GM23338 (cell line): Measurements from ENCODE around the gene FEM1B. TPM values are rescaled to one million over a fixed set of nuclear protein-coding genes. Genes with fewer than 3 reads are reported as not detected.
A peak's percentile ranks its signal among the peaks of the same experiment; 100 is the strongest.

Experiments used
- ATAC-seq: fragments of 200-7000 bp; cut with Tn5 transposase; 3 replicates; pipeline ENCODE4 v1.9.1; 2020
- DNase-seq: peaks from one replicate; pipeline ENCODE4 v3.0.0-alpha.2; 2015; ENCODE audit warnings: low spot score
- H2AFZ ChIP-seq: fragments of 200-600 bp; sonication (generic); 2 replicates; pipeline ENCODE4 v1.8.0; 2016; ENCODE audit warnings: antibody characterized with exemption, mild to moderate bottlenecking, moderate library complexity
- H3F3A ChIP-seq: fragments of 200-600 bp; sonication (generic); replicated peaks from 2 replicates; pipeline ENCODE4 v1.8.0; 2017; ENCODE audit warnings: antibody characterized with exemption, mixed run types, low read depth
- H3K27ac ChIP-seq: fragments of 200-600 bp; sonication (generic); 2 replicates; pipeline ENCODE4 v1.6.1; 2016; ENCODE audit warnings: low read depth
- H3K27me3 ChIP-seq: fragments of 200-600 bp; sonication (generic); 2 replicates; pipeline ENCODE4 v1.8.0; 2016; ENCODE audit warnings: mild to moderate bottlenecking, mixed run types, moderate library complexity; ENCODE audit not compliant: insufficient read depth
- H3K36me3 ChIP-seq: fragments of 200-600 bp; sonication (generic); 2 replicates; pipeline ENCODE4 v1.8.0; 2016; ENCODE audit warnings: mild to moderate bottlenecking; ENCODE audit not compliant: insufficient read depth
- H3K4me1 ChIP-seq: fragments of 200-600 bp; sonication (generic); 2 replicates; pipeline ENCODE4 v1.8.0; 2016; ENCODE audit warnings: mild to moderate bottlenecking, moderate library complexity; ENCODE audit not compliant: insufficient read depth
- H3K4me2 ChIP-seq: fragments of 200-600 bp; sonication (generic); 2 replicates; pipeline ENCODE4 v1.7.1; 2017; ENCODE audit warnings: mixed run types
- H3K4me3 ChIP-seq: fragments of 200-600 bp; sonication (generic); 2 replicates; pipeline ENCODE4 v1.6.1; 2016; ENCODE audit warnings: mixed run types
- H3K79me2 ChIP-seq: fragments of 200-600 bp; sonication (generic); replicated peaks from 2 replicates; pipeline ENCODE4 v1.8.0; 2017; ENCODE audit warnings: mild to moderate bottlenecking; ENCODE audit not compliant: insufficient read depth
- H3K9me2 ChIP-seq: fragments of 200-600 bp; sonication (generic); 2 replicates; pipeline ENCODE4 v1.8.0; 2017; ENCODE audit not compliant: insufficient read depth
- H4K20me1 ChIP-seq: fragments of 200-600 bp; sonication (generic); replicated peaks from 2 replicates; pipeline ENCODE4 v1.8.0; 2017; ENCODE audit warnings: mild to moderate bottlenecking; ENCODE audit not compliant: insufficient read depth
- H3K27ac Mint-ChIP-seq: 2 replicates; pipeline ENCODE4 v1.8.0; 2020; ENCODE audit warnings: inconsistent platforms, mild to moderate bottlenecking, moderate library complexity, mixed read lengths
- H3K27me3 Mint-ChIP-seq: 3 replicates; pipeline ENCODE4 v1.8.0; 2022; ENCODE audit warnings: low read depth, mild to moderate bottlenecking, moderate library complexity, mixed read lengths, inconsistent platforms; ENCODE audit not compliant: insufficient read depth, poor library complexity
- H3K36me3 Mint-ChIP-seq: 3 replicates; pipeline ENCODE4 v1.8.0; 2021; ENCODE audit warnings: low read depth, mild to moderate bottlenecking, inconsistent platforms, moderate library complexity, mixed read lengths
- H3K4me1 Mint-ChIP-seq: 3 replicates; pipeline ENCODE4 v1.8.0; 2020; ENCODE audit warnings: mild to moderate bottlenecking, inconsistent platforms, mixed read lengths
- H3K4me3 Mint-ChIP-seq: 3 replicates; pipeline ENCODE4 v1.8.0; 2021; ENCODE audit warnings: moderate library complexity, mild to moderate bottlenecking, inconsistent platforms, mixed read lengths
- H3K9me3 Mint-ChIP-seq: 3 replicates; pipeline ENCODE4 v1.8.0; 2020; ENCODE audit warnings: moderate library complexity, mild to moderate bottlenecking, inconsistent platforms, mixed read lengths
- ETS1 ChIP-seq: IDR thresholded peaks from 2 replicates; pipeline ENCODE4 v1.6.1; 2016; ENCODE audit warnings: antibody characterized with exemption
- EZH2 ChIP-seq: fragments of 200-600 bp; sonication (generic); IDR thresholded peaks from one replicate; pipeline ENCODE4 v1.8.0; 2017; ENCODE audit warnings: antibody characterized with exemption, mild to moderate bottlenecking, low read depth; ENCODE audit not compliant: unreplicated experiment
- POLR2AphosphoS5 ChIP-seq: IDR thresholded peaks from 2 replicates; pipeline ENCODE4 v1.6.1; 2016; ENCODE audit warnings: antibody characterized with exemption, low read depth
- ZNF114 ChIP-seq: fragments of 250-450 bp; sonication (Bioruptor Pico); IDR thresholded peaks from 2 replicates; pipeline ENCODE4 v1.5.0; 2020; ENCODE audit warnings: mild to moderate bottlenecking, moderate library complexity
- ZNF462 ChIP-seq: fragments of 250-450 bp; sonication (Bioruptor Pico); IDR thresholded peaks from 2 replicates; pipeline ENCODE4 v1.5.0; 2020; ENCODE audit warnings: mild to moderate bottlenecking, moderate library complexity
- polyA plus RNA-seq: library from polyadenylated mRNA; unstranded; fragments of >200 nt; fragmentation: Nextera tagmentation; extraction: Ambion mirVana; gene quantifications from 2 replicates; pipeline ENCODE4 v1.2.1, GENCODE V29; 2016
- total RNA-seq: library from RNA; depleted of rRNA; stranded (reverse); fragments of >200 nt; shearing (Covaris generic); gene quantifications from 2 replicates; pipeline ENCODE4 v1.2.3, GENCODE V29; 2014

Gene FEM1B
- total and polyA plus RNA-seq, 2 experiments from 2014 or later, result 13.0 to 82.0 TPM

GRCh38 chr15:68265081-68265480, 12.5 kb upstream of the FEM1B start (continued):
- no peak for TF ChIP-seq ZNF462
- TF ChIP-seq ETS1, result no peak
- TF ChIP-seq EZH2, result no peak

DNA sequence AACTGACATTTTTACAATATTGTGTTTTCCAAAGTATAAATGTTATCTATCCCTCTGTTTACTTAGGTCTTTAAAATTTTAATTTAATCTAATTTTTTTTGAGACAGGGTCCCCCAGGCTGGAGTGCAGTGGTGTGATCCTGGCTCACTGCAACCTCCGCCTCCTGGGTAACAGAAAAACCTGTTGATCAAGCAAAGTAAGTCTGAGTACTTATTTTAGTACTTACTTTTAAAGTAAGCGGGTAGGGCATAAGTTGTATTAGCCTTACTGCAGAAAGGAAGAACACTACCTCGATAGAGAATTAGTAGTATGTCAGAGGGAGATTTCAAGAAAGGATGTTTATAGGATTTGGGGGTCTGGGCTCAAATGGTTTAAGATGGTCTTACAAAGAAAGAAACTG, 11.9 kb upstream of the FEM1B start:
- no peak for TF ChIP-seq POLR2AphosphoS5
- TF ChIP-seq ZNF114, result no peak
- ATAC-seq (no peak), DNase-seq (no peak)
- H3K27me3 ChIP-seq, result no peaks in the 10 kb centered on the region
- no peak overlapping the region; the same call in 1 of the 2 replicates for H2AFZ ChIP-seq
- no peaks in the 10 kb centered on the region for H3K79me2 ChIP-seq
- no peaks in the 10 kb centered on the region for H3K9me3 Mint-ChIP-seq
- peaks cover 30% of the 10 kb centered on the region for H3K4me1 ChIP-seq
- no peaks in the 10 kb centered on the region for H4K20me1 ChIP-seq
- H3F3A ChIP-seq, result no peaks in the 10 kb centered on the region
- H3K4me3 ChIP-seq, result no peak overlapping the region
- H3K4me2 ChIP-seq, result peak overlapping the region; percentile 34; the same call in 1 of the 2 replicates
- peak overlapping the region; percentile 27; the same call in 1 of the 2 replicates for H3K27ac Mint-ChIP-seq
- no peaks in the 10 kb centered on the region for H3K36me3 Mint-ChIP-seq
- H3K4me3 Mint-ChIP-seq, result no peak overlapping the region
- no peaks in the 10 kb centered on the region for H3K27me3 Mint-ChIP-seq
- no peak overlapping the region for H3K27ac ChIP-seq
- H3K9me2 ChIP-seq, result no peaks in the 10 kb centered on the region
- H3K4me1 Mint-ChIP-seq, result peaks cover 40% of the 10 kb centered on the region
- H3K36me3 ChIP-seq, result no peaks in the 10 kb centered on the region
